Calu3 (cell line): Measurements from ENCODE around the gene TEX22. TPM values are rescaled to one million over a fixed set of nuclear protein-coding genes. Genes with fewer than 3 reads are reported as not detected.
A peak's percentile ranks its signal among the peaks of the same experiment; 100 is the strongest.

Experiments used
- Bru-seq: library from RNA; stranded (reverse); fragments of 400-500 nt; gene quantifications from one replicate; lab custom pipeline; 2021; lab: Mats Ljungman, UMichigan
- BruChase-seq, 2 experiments: library from RNA; stranded (reverse); fragments of 400-500 nt; gene quantifications; one replicate each; lab custom pipeline; 2021; lab: Mats Ljungman, UMichigan
- BruUV-seq: library from RNA; stranded (reverse); fragments of 400-500 nt; replicated peaks from 2 replicates; lab custom pipeline; 2021; lab: Mats Ljungman, UMichigan
- CTCF ChIA-PET: fragments of 300-600 bp; sonication (Branson Sonifier 250); formaldehyde crosslinking; loops from one replicate; lab custom pipeline; 2022; ENCODE audit warnings: antibody characterized with exemption; lab: Charles Lee
- DNase-seq: peaks from one replicate; pipeline ENCODE4 v3.0.0; 2022
- H3K27ac Mint-ChIP-seq: one replicate; pipeline ENCODE4 v1.8.0; 2022; ENCODE audit warnings: mixed read lengths; ENCODE audit not compliant: unreplicated experiment
- H3K27me3 Mint-ChIP-seq: one replicate; pipeline ENCODE4 v1.8.0; 2022; ENCODE audit warnings: mixed read lengths; ENCODE audit not compliant: unreplicated experiment
- H3K36me3 Mint-ChIP-seq: one replicate; pipeline ENCODE4 v1.8.0; 2022; ENCODE audit warnings: mild to moderate bottlenecking, moderate library complexity, mixed read lengths; ENCODE audit not compliant: insufficient read depth, unreplicated experiment
- H3K4me1 Mint-ChIP-seq: one replicate; pipeline ENCODE4 v1.8.0; 2022; ENCODE audit warnings: mild to moderate bottlenecking, low read depth, mixed read lengths; ENCODE audit not compliant: unreplicated experiment
- H3K4me3 Mint-ChIP-seq: one replicate; pipeline ENCODE4 v1.8.0; 2022; ENCODE audit warnings: mild to moderate bottlenecking, low read depth, moderate library complexity, mixed read lengths; ENCODE audit not compliant: unreplicated experiment
- H3K9me3 Mint-ChIP-seq: one replicate; pipeline ENCODE4 v1.8.0; 2022; ENCODE audit warnings: low read depth, mixed read lengths; ENCODE audit not compliant: unreplicated experiment
- intact Hi-C: fragments of 100-400 bp; cut with micrococcal nuclease; formaldehyde crosslinking; loops from one replicate; pipeline ENCODE4 v1.10.0; 2022; ENCODE audit not compliant: unreplicated experiment
- long read RNA-seq: library from polyadenylated mRNA; stranded (forward); transcript quantifications from one replicate; pipeline ENCODE4 v2.0.0, GENCODE V29; 2022
- total RNA-seq: library from RNA; stranded (reverse); gene quantifications from 2 replicates; pipeline ENCODE4 v1.2.3, GENCODE V29; 2022
- TF ChIP-seq, protein P1 (sequence below): fragments of 200-600 bp; IDR thresholded peaks from one replicate; pipeline ENCODE4 v1.8.0; 2022; ENCODE audit warnings: antibody characterized with exemption; ENCODE audit not compliant: unreplicated experiment

TEX22 gene, protein sequence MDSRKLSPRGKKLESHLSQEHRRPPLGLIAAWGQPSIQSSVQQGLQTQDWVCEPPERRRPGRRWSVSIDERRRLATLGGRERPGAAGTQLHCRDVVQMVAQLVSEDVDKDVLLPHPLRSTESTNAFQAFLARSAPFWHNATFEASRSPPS
- total RNA-seq: 1.6 and 2.8 TPM in 2 replicates
- percentile 53 among the genes with signal in this experiment for Bru-seq, nascent RNA
- BruChase-seq, experiment 1, labeled RNA remaining after a 6-hour chase: percentile 82 among the genes with signal in this experiment
- BruChase-seq, experiment 2, labeled RNA remaining after a 2-hour chase: percentile 72 among the genes with signal in this experiment
- long read RNA-seq, partial matches to known transcripts: 0 of 4 reads
- long read RNA-seq, other reads (novel, unspliced or antisense): 4 of 4 reads

DNA sequence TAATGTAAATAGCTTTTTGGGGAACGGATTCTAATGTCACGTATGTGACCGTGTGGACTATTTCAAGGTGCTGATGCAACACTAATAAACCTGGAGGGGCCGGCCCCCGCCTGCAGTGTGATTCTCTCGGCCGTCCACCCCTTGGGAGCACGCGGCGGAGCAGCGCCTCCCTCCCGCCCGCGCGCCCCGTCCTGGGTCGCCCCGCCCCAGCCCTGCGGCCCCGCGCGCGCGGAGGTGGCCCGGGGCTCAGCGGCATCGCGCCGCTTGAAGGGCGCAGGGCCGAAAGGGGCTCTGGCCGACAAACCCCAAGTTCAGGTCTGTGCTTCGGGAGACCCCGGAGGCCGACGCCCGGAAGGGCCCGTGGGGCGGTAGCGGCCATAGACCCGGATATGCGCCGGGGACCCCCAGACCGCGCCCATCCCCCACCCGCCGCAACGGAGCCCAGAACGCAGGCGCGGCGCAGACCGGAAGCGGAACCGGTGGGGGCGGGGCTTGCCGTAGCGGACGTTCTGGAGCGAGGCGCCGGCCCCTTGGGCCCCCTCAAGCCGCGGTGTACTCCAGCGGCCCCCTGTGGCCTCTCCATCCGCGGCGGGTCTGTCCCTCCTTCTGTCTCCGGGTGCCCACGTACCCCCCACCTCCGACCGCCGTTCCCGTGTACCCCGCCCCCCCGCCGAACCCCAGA, at the start of gene TEX22:
TSS of gene TEX22 (plus strand) at position 495 of the 682 bp plus-strand sequence. CDS start 803 bp downstream, outside the sequence.
- no peaks in the 10 kb centered on the region for H3K27me3 Mint-ChIP-seq
- peak; percentile 92 for DNase-seq
- no TSS peak for BruUV-seq

GRCh38 chr14:105348945-105349699, 49.2 kb upstream of the TEX22 start:
- DNase-seq: no peak
- TF ChIP-seq, protein P1, sequence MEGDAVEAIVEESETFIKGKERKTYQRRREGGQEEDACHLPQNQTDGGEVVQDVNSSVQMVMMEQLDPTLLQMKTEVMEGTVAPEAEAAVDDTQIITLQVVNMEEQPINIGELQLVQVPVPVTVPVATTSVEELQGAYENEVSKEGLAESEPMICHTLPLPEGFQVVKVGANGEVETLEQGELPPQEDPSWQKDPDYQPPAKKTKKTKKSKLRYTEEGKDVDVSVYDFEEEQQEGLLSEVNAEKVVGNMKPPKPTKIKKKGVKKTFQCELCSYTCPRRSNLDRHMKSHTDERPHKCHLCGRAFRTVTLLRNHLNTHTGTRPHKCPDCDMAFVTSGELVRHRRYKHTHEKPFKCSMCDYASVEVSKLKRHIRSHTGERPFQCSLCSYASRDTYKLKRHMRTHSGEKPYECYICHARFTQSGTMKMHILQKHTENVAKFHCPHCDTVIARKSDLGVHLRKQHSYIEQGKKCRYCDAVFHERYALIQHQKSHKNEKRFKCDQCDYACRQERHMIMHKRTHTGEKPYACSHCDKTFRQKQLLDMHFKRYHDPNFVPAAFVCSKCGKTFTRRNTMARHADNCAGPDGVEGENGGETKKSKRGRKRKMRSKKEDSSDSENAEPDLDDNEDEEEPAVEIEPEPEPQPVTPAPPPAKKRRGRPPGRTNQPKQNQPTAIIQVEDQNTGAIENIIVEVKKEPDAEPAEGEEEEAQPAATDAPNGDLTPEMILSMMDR: no peak
- no peaks in the 10 kb centered on the region for H3K4me1 Mint-ChIP-seq
- H3K9me3 Mint-ChIP-seq: no peaks in the 10 kb centered on the region
- H3K27ac Mint-ChIP-seq: no peak overlapping the region
- peaks cover 10% of the 10 kb centered on the region for H3K36me3 Mint-ChIP-seq
- no TSS peak for BruUV-seq
- CTCF ChIA-PET: interaction anchor here (0.5 kb wide), 1 partner anchor 84 kb away, joined by 3 read pairs; no protein-coding TSS in a partner anchor
- intact Hi-C loops: no loop called here
- H3K4me3 Mint-ChIP-seq: no peak overlapping the region
- H3K27me3 Mint-ChIP-seq: no peaks in the 10 kb centered on the region

More for the DNA sequence above, at the start of gene TEX22:
- Mint-ChIP-seq H3K4me1 (no peaks in the 10 kb centered on the region), H3K4me3 (peak within 1 kb of the TSS; percentile 74), H3K36me3 (peaks cover 40% of the 10 kb centered on the region), H3K27ac (peak within 1 kb of the TSS; percentile 52), H3K9me3 (peaks cover 9% of the 10 kb centered on the region)
- TF ChIP-seq, protein P1: no peak
- intact Hi-C loops: loop anchor here (2.0 kb wide), 1 partner anchor 79 kb away; no protein-coding TSS in a partner anchor
- CTCF ChIA-PET: interaction anchor here (0.7 kb wide), 1 partner anchor 13 kb away, joined by 5 read pairs; no protein-coding TSS in a partner anchor

GRCh38 chr14:105349992-105350391, 48.3 kb upstream of the TEX22 start:
- DNase-seq: no peak
- Mint-ChIP-seq H3K36me3 (peaks cover 10% of the 10 kb centered on the region), H3K27me3 (no peaks in the 10 kb centered on the region), H3K27ac (no peak overlapping the region), H3K4me1 (no peaks in the 10 kb centered on the region), H3K4me3 (no peak overlapping the region), H3K9me3 (no peaks in the 10 kb centered on the region)
- CTCF ChIA-PET: interaction anchor here (0.5 kb wide), 1 partner anchor 85 kb away, joined by 3 read pairs; no protein-coding TSS in a partner anchor
- no TSS peak for BruUV-seq
- intact Hi-C loops: loop anchor here (10.0 kb wide), 1 partner anchor 255 kb away; no protein-coding TSS in a partner anchor
- TF ChIP-seq, protein P1: no peak
